Measurements from ENCODE around the gene CCN5.

CCN5 gene

GRCh38 chr20:44776980-44777379 is 61.8 kb downstream of the CCN5 start:
- H3K4me3 ChIP-seq (ENCODE audit: low read depth in 1 of 2, low read length in 1 of 2), result no peak overlapping the region
- no peaks in the 10 kb centered on the region for H3K36me3 ChIP-seq
- H3K27me3 ChIP-seq, result peaks cover 3% of the 10 kb centered on the region

More at GRCh38 chr20:44776980-44777379, 61.8 kb downstream of the CCN5 start:
- H3K27ac ChIP-seq, result no peak overlapping the region
- H3K9me3 ChIP-seq, result no peaks in the 10 kb centered on the region
- H3K4me1 ChIP-seq (ENCODE audit: control insufficient read depth in 1 of 2, insufficient read depth in 1 of 2, low read depth in 1 of 2, low read length in 1 of 2), result no peaks in the 10 kb centered on the region
- no peak for TF ChIP-seq CTCF (IDR thresholded peaks at IDR 0.05)

Measured in neutrophil (primary cell).